Progenitor cell of endocrine pancreas (in vitro differentiated cells): ENCODE measurements around the gene ELF1. TPM values are rescaled to one million over a fixed set of nuclear protein-coding genes. Genes with fewer than 3 reads are reported as not detected.
"Not testable (repeated sequence)": the region's sequence is repeated elsewhere in the genome, so short reads cannot be mapped to it uniquely, and the experiment has no call there.

Experiments
- DNase-seq: peaks from one replicate; pipeline ENCODE4 v3.0.0; 2021; ENCODE audit warnings: low spot score; ENCODE audit not compliant: unreplicated experiment
- H3K27ac Mint-ChIP-seq: 2 replicates; pipeline ENCODE4 v1.8.0; 2021; ENCODE audit warnings: mild to moderate bottlenecking, moderate library complexity, mixed read lengths
- H3K27me3 Mint-ChIP-seq: 2 replicates; pipeline ENCODE4 v1.8.0; 2021; ENCODE audit warnings: mixed read lengths
- H3K36me3 Mint-ChIP-seq: 2 replicates; pipeline ENCODE4 v1.8.0; 2022; ENCODE audit warnings: mixed read lengths; ENCODE audit not compliant: insufficient read depth
- H3K4me1 Mint-ChIP-seq: 2 replicates; pipeline ENCODE4 v1.8.0; 2021; ENCODE audit warnings: low read depth, mixed read lengths
- H3K4me3 Mint-ChIP-seq: 2 replicates; pipeline ENCODE4 v1.8.0; 2021; ENCODE audit warnings: low read depth, mild to moderate bottlenecking, moderate library complexity, mixed read lengths
- H3K9me3 Mint-ChIP-seq: 2 replicates; pipeline ENCODE4 v1.8.0; 2021; ENCODE audit warnings: low read depth, mixed read lengths
- total RNA-seq: library from RNA; stranded (reverse); gene quantifications from 2 replicates; pipeline ENCODE4 v1.2.1, GENCODE V29; 2021
- TF ChIP-seq, protein P1 (sequence below): fragments of 200-600 bp; sonication (generic); IDR thresholded peaks from one replicate; pipeline ENCODE4 v1.5.0; 2021; ENCODE audit warnings: antibody characterized with exemption, mild to moderate bottlenecking; ENCODE audit not compliant: unreplicated experiment

Gene ELF1
- total RNA-seq, 1 donor from 2014 or later, result 89.7 TPM

DNA sequence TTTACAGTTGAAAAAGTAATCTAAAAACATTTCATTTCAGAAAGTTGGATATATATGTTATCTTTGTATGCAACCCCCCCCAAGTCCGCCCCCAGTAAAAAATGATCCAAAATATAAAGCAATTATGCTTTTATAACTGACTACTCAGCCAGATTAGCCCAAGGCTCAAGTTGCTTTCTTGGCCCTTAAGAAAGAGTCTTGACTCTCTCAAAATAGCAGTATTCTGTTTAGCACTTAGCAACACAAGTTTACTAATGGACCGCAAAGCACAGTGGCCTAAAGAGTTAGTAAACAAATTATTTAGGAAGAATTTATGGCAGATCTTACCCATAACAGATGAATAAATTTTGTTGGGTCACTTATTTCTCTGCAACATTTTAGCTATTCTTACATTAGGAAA lies 86.9 kb downstream of the ELF1 start:
- Mint-ChIP-seq H3K36me3 (peaks cover 20% of the 10 kb centered on the region), H3K4me1 (no peaks in the 10 kb centered on the region), H3K27me3 (no peaks in the 10 kb centered on the region), H3K9me3 (no peaks in the 10 kb centered on the region), H3K27ac (no peak overlapping the region), H3K4me3 (no peak overlapping the region)
- no peak for DNase-seq
- TF ChIP-seq, protein P1, sequence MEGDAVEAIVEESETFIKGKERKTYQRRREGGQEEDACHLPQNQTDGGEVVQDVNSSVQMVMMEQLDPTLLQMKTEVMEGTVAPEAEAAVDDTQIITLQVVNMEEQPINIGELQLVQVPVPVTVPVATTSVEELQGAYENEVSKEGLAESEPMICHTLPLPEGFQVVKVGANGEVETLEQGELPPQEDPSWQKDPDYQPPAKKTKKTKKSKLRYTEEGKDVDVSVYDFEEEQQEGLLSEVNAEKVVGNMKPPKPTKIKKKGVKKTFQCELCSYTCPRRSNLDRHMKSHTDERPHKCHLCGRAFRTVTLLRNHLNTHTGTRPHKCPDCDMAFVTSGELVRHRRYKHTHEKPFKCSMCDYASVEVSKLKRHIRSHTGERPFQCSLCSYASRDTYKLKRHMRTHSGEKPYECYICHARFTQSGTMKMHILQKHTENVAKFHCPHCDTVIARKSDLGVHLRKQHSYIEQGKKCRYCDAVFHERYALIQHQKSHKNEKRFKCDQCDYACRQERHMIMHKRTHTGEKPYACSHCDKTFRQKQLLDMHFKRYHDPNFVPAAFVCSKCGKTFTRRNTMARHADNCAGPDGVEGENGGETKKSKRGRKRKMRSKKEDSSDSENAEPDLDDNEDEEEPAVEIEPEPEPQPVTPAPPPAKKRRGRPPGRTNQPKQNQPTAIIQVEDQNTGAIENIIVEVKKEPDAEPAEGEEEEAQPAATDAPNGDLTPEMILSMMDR, result no peak

DNA sequence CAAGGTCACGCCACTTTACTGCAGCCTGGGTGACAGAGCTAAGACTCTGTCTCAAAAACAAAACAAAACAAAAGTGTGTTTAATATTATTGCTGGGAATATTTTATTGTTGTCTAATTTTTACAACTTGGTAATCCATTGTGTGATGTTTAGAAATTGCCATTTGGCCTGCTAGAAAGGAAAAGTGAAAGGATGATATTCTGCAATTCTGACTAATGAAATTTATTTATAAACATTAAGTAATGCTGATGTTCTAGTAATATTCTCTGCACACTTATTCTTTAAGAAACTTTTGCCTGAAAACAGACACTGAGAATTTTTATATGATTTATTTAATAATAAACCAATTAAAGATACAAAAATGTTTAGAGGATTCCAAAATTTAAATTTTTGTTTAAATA lies 87.4 kb downstream of the ELF1 start:
- no peak for DNase-seq
- Mint-ChIP-seq H3K4me3 (no peak overlapping the region), H3K9me3 (no peaks in the 10 kb centered on the region), H3K27me3 (no peaks in the 10 kb centered on the region), H3K27ac (no peak overlapping the region), H3K36me3 (peaks cover 17% of the 10 kb centered on the region), H3K4me1 (no peaks in the 10 kb centered on the region)
- TF ChIP-seq, protein P1, result no peak

DNA sequence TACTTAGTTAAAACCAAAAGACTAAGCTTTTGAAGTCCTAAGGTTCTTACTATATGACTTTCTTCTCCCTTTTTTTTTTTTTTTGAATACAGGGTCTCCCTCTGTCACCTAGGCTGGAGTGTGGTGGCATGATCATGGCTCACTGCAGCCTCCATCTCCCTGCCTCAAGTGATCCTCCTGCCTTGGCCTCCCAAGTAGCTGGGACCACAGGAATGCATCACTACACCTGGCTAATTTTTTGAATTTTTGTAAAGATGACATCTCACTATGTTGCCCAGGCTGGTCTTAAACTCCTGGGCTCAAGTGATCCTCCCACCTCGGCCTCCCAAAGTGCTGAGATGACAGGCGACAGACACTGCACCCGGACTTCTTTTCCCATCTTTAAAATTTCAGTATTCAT lies 89.2 kb downstream of the ELF1 start:
- not testable (repeated sequence) for H3K4me1 Mint-ChIP-seq, H3K27me3 Mint-ChIP-seq, H3K4me3 Mint-ChIP-seq, H3K9me3 Mint-ChIP-seq, DNase-seq
- Mint-ChIP-seq H3K27ac (peak overlapping the region; percentile 49), H3K36me3 (peaks cover 17% of the 10 kb centered on the region)

DNA sequence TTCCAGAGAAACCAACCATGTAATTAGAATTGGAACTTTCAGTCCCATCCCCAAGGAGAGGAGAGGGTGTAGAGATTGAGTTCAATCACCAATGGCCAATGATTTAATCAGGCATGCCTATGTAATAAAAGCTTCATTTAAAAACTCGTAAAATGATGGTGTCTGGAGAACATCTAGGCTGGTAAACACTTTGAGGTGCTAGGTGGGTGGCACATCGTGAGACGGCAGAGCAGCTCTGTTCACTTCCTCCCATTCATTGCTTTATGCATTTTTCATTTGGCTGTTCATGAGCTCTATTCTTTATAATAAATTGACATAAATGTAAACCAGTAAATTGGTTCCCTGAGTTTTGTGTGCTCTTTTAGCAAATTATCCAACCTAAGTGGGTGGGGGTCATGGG lies 90.1 kb downstream of the ELF1 start:
- H3K27me3 Mint-ChIP-seq, result no peaks in the 10 kb centered on the region
- DNase-seq, result no peak
- no peak overlapping the region for H3K4me3 Mint-ChIP-seq
- H3K9me3 Mint-ChIP-seq, result no peaks in the 10 kb centered on the region
- TF ChIP-seq, protein P1, result no peak
- H3K4me1 Mint-ChIP-seq, result no peaks in the 10 kb centered on the region
- H3K27ac Mint-ChIP-seq, result no peak overlapping the region
- H3K36me3 Mint-ChIP-seq, result peaks cover 17% of the 10 kb centered on the region

DNA sequence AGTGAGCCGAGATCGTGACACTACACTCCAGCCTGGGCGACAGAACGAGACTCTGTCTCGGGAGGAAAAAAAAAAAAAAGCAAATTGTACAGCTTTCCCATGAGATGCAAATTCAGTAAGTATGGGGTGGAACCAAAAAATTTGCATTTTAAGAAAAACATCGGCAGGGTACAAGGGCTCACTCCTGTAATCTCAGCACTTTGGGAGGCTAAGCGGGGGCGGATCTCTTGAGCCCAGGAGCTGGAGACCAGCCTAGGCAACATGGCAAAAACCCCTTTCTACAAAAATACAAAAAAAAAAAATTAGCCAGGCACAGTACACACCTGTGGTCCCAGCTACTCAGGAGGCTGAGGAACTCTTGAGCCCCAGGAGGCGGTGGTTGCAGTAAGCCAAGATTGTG lies 91.2 kb downstream of the ELF1 start:
- Mint-ChIP-seq H3K4me3 (no peak overlapping the region), H3K36me3 (peaks cover 13% of the 10 kb centered on the region), H3K4me1 (no peaks in the 10 kb centered on the region), H3K27ac (no peak overlapping the region), H3K9me3 (no peaks in the 10 kb centered on the region), H3K27me3 (no peaks in the 10 kb centered on the region)
- DNase-seq, result no peak
- TF ChIP-seq, protein P1, result no peak

DNA sequence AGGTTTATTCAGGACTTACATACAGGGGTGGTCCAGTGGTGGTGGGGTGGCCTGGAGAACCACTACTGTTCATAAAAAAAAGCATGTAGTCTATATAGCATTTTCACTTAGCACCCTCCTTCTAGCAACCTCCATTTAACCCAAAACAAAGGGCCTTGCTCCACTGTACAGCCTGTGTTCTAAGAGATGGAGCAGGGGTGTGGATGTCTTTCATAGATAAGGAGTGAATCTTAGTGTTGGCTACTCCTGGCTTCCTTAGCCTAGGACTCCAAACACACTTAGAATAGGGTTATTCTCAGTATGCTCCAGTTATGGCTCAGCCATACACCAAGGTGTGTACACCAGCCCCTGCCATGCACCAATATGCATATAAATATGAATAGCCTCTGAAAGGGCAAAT lies 95.2 kb downstream of the ELF1 start:
- Mint-ChIP-seq H3K27ac (no peak overlapping the region), H3K36me3 (peaks cover 3% of the 10 kb centered on the region), H3K4me1 (peaks cover 10% of the 10 kb centered on the region), H3K4me3 (no peak overlapping the region), H3K27me3 (no peaks in the 10 kb centered on the region), H3K9me3 (no peaks in the 10 kb centered on the region)
- no peak for DNase-seq
- TF ChIP-seq, protein P1, result no peak
